ELF-1 (cell line): ENCODE results near the gene TSKU.
A peak's percentile ranks its signal among the peaks of the same experiment; 100 is the strongest.

Source experiments
- DNase-seq: peaks from one replicate; pipeline ENCODE4 v3.0.0-alpha.2; 2016; ENCODE audit warnings: low read depth, low spot score

The TSKU gene

DNA sequence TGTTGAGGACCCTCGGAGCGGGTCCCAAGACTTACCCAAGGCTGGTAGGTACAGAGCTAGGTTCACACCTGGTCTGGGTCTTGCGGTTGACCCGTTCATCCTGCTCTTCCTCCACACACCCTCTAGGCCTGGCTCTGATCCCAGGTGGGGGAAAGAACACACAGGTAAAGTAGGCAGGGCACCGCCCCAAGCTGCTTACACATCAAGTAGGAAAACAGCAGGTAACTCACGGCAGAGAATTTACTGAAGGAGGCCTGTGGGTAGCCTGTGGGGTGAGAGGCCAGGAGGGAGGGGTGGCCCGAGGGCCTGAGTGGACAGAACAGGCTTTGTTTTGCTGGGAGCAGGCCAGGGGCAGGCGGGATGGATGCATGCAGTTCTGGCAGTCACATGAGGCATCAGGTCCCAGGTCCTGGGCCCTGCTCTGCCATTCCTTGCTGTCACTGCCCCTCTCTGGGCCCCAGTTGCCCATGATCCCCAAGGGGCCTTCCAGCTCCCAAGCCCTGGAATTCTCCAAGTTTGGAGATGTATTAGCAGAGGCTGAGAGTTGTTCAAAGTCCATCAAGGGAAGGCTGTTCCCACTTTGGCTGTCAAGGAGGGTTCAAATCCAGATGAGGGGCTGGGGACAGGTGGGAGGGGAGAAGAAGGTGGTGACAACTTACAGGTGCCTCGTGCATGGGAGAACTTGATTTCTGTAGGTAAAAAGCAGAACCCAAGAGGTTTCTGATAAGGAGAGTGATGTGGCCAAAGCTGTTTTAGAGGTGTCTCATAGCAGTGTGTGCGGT lies 5.7 kb downstream of the TSKU start:
- peak; percentile 73 for DNase-seq

DNA sequence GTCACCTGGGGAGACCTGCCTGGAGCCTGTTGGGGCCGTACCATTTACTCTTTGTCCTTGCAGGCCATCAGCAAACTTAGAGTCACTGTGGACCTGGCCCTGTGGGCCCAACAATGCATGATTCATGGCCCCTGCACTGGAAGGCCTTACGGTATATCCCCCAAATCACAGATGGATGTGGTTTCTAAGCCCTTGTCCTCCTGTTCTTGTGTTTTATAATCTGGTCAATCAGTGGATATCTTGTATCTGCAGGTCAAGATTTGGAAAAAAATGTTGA lies 6.2 kb downstream of the TSKU start:
- DNase-seq, result no peak

DNA sequence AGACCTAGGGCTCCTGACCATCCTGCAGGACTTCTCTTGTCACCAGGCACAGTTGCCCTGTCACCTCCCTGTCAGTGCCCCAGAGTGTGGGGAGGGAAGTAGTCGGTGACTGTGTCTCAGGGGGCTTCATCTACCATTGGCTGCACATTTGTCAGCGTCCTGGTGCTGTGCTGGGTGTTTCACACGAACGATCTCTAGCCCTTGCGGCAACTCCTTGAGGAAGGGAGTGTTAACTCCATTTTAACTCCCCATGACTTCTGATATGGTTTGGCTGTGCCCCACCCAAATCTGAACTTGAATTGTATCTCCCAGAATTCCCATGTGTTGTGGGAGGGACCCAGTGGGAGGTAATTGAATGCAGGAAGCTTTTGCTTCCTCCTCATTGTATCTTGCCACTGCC lies 7.1 kb downstream of the TSKU start:
- DNase-seq, result no peak

DNA sequence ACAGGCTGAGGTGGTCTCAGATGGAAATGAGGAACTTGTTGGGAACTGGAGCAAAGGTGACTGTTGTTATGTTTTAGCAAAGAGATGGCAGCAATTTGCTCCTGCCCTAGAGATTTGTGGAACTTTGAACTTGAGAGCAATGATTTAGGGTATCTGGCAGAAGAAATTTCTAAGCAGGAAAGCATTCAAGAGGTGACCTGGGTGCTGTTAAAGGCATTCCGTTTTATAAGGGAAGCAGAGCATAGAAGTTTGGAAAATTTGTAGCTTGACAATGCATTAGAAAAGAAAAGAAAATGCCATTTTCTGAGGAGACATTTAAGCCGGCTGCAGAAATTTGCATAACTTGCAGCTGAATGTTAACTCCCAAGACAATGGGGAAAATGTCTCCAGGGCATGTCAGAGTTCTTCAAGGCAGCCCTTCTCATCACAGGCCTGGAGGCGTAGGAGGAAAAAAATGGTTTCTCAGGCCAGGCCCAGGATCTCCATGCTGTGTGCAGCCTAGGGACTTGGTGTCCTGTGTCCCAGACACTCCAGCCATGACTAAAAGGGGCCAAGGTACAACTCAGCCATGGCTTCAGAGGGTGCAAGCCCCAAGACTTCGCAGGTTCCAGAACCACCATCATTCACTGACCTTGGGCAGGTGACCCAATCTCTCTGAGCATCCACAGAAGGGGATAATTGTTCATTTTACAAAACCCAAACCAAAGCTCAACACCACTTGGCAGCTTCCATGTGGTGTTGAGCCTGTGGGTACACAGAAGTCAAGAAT lies 8.0 kb downstream of the TSKU start:
- peak; percentile 35 for DNase-seq

DNA sequence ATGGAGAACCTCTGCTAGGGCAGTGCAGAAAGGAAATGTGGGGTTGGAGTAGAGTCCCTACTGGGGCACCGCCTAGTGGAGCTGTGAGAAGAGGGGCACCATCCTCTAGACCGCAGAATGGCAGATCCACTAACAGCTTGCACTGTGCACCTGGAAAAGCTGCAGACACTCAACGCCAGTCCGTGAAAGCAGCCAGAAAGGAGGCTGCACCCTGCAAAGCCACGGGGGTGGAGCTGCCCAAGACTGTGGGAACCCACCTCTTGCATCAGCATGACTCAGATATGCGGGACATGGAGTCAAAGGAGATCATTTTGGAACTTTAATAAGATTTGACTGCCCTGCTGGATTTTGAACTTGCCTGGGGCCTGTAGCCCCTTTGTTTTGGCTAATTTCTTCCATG lies 8.7 kb downstream of the TSKU start:
- DNase-seq, result no peak

DNA sequence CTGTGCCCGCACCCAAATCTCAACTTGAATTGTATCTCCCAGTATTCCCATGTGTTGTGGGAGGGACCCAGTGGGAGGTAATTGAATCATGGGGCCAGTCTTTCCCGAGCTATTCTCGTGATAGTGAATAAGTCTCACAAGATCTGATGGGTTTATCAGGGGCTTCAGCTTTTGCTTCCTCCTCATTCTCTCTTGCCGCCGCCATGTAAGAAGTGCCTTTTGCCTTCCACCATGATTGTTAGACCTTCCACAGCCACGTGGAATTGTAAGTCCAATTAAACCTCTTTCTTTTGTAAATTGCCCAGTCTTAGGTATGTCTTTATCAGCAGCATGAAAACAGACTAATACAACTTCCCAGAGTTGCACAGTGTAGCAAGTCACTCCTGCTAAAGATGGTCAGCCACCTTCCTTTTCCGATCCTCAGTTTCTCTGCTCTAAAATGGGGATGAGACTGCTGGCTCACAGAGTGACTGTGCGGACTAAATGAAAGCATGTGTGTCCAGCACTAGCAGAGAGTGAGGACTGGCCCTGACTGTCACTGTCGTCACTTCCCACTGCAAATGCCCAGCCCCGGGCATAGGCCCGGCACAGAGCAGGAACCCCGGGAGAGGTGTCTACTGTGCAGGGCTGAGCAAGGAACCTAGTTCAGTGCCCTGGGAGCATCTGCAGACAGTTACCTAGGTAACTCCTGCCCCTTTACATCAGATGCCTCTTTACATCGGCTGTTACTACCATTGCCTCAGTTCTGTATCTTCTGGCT lies 9.5 kb downstream of the TSKU start:
- DNase-seq, result no peak

DNA sequence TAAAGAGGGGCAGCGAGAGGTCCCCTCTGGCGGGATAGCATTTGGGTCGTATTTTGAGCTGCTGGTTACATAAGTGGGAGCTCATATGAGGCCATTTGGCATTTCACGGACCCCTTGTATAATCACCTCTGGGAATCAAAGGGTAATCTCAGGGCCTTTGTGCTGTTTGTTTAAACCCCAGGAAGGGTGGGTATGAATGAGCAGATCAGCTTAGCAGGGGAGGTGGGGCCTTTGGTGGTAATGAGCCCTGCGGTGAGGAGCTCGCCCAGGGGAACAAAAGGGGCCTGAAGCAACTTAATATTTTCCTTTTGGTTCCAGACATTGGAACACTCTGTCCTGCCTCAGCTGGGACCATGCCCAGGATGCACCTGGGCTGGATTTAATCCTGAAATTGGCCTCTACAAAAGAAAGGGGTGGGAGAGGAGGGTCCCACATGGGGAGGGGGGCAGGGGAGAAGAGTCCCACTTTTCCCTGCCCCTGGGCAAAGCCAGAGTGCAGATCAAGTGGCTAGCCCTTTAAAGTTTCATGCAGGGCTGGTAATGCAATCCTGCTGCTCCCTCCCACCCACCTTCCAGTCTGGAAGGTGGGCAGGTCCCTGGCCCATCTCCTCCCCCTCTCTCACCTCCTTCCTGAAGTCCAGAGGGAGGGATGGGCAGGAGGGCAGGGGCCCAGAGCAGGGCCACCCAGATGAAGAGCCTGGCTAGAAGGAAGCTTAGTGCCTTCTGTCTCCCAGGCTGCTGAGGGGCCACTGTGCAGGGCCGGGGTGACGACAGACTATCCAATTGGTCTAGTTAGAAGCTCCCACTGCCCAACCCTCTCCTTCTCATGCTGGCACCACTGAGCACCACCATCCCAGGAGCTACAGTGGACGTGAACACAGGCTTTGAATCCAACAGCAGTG lies 10.5 kb downstream of the TSKU start:
- DNase-seq, result no peak

DNA sequence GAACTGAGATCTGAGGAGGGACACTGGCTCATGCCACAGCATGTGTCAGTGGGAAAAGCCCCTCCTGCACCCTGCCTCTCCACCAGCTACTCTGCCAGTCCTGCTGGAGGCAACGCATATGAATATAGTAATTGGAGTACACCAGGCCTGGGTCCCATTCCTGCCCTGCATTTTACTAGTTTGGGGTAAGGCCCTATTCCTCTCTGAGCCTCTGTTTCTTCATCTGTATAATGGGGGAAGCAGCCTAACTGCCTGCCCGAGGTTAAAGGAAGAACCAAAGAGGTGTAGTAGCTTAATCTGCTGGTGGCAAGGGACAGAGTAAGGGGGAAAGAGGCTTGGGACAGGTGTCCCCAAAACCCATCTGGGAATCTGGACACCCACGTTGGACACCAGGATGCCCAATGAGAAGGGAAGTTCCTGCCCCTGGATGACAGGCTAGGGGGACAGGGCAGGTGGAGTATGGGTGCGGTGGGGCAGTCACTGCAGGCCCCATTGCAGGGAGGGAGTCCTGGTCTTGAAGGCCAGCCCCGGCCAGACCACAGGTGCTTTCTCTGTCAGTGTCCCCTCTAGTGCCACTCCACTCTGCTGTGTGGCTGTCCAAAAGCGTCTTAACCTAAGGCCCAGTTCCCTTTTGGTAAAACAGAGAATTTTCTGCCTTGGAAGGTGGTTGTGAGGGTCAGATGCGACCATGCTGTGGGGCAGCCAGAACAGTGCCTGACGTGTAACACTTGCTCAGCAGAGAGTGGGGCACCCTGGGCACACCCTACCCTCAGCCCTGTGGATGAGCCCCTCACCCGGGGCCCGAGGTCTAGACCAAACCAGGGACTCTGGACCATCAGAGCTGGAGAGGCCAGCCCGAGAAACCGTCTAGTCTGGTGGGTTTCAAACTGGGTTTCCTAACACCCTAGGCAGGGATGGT lies 11.5 kb downstream of the TSKU start:
- no peak for DNase-seq

DNA sequence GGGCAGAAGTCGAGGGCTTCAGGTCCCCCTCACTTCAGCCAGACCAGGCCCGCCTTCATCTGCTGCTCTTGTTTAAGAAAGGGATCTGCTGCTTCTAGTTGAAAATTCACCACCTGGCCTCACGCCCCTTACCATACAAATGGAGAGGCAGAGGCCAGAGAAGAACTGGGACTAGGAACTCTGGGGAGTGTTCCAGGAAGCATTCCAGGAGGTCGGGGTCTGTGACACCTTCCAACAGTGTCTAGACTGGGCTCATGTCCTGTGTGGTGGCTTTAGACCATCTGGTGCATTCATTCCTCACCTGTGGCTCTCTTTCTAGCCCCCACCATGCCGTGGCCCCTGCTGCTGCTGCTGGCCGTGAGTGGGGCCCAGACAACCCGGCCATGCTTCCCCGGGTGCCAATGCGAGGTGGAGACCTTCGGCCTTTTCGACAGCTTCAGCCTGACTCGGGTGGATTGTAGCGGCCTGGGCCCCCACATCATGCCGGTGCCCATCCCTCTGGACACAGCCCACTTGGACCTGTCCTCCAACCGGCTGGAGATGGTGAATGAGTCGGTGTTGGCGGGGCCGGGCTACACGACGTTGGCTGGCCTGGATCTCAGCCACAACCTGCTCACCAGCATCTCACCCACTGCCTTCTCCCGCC lies 12.3 kb downstream of the TSKU start:
- no peak for DNase-seq

DNA sequence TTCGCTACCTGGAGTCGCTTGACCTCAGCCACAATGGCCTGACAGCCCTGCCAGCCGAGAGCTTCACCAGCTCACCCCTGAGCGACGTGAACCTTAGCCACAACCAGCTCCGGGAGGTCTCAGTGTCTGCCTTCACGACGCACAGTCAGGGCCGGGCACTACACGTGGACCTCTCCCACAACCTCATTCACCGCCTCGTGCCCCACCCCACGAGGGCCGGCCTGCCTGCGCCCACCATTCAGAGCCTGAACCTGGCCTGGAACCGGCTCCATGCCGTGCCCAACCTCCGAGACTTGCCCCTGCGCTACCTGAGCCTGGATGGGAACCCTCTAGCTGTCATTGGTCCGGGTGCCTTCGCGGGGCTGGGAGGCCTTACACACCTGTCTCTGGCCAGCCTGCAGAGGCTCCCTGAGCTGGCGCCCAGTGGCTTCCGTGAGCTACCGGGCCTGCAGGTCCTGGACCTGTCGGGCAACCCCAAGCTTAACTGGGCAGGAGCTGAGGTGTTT lies 12.8 kb downstream of the TSKU start:
- no peak for DNase-seq

DNA sequence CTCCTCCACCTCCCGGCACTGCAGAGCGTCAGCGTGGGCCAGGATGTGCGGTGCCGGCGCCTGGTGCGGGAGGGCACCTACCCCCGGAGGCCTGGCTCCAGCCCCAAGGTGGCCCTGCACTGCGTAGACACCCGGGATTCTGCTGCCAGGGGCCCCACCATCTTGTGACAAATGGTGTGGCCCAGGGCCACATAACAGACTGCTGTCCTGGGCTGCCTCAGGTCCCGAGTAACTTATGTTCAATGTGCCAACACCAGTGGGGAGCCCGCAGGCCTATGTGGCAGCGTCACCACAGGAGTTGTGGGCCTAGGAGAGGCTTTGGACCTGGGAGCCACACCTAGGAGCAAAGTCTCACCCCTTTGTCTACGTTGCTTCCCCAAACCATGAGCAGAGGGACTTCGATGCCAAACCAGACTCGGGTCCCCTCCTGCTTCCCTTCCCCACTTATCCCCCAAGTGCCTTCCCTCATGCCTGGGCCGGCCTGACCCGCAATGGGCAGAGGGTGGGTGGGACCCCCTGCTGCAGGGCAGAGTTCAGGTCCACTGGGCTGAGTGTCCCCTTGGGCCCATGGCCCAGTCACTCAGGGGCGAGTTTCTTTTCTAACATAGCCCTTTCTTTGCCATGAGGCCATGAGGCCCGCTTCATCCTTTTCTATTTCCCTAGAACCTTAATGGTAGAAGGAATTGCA lies 13.5 kb downstream of the TSKU start:
- DNase-seq, result no peak

DNA sequence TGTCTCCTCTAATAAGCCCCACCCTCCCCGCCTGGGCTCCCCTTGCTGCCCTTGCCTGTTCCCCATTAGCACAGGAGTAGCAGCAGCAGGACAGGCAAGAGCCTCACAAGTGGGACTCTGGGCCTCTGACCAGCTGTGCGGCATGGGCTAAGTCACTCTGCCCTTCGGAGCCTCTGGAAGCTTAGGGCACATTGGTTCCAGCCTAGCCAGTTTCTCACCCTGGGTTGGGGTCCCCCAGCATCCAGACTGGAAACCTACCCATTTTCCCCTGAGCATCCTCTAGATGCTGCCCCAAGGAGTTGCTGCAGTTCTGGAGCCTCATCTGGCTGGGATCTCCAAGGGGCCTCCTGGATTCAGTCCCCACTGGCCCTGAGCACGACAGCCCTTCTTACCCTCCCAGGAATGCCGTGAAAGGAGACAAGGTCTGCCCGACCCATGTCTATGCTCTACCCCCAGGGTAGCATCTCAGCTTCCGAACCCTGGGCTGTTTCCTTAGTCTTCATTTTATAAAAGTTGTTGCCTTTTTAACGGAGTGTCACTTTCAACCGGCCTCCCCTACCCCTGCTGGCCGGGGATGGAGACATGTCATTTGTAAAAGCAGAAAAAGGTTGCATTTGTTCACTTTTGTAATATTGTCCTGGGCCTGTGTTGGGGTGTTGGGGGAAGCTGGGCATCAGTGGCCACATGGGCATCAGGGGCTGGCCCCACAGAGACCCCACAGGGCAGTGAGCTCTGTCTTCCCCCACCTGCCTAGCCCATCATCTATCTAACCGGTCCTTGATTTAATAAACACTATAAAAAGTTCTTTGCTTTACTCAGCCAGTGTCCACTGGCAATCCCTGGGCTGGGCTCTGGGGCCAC lies 14.4 kb downstream of the TSKU start:
- DNase-seq, result no peak

DNA sequence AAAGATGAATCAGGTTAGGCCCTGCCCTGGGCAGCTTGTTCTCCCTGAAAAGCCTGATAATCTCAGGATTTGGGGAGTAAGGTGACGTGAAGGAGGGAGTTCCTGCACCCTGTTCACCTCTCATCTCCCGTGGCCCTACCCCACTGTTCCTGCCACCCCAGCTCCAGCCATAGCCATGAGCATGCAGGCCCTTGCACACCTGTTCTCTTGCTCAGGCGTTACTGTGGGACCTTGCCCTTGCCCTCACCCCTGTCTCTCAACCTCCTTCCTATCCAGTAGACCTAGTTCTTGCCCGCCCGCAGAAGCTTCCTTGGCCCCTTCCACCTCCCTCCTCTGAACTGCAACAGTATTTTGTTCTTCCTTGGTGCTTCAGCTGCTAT lies 15.0 kb downstream of the TSKU start:
- no peak for DNase-seq

DNA sequence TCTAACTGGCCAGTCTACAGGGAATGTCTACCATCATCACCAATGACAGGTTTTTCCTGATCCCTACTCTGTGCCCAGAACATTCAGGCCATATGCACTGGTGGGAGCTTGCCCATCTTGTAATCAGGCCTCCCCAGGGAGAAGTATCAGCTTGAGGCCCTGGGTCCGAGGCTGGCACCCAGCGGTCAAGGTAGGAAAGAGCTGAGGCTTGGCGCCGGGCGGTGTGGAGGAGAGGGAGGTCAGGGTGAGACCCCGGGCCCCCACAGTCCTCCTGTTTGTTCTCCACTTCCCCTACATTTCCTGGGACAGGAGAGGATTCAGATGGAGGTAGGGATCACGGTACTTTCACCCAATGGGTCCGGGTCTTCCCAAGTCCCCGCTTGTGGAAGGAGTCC lies 15.5 kb downstream of the TSKU start:
- no peak for DNase-seq

DNA sequence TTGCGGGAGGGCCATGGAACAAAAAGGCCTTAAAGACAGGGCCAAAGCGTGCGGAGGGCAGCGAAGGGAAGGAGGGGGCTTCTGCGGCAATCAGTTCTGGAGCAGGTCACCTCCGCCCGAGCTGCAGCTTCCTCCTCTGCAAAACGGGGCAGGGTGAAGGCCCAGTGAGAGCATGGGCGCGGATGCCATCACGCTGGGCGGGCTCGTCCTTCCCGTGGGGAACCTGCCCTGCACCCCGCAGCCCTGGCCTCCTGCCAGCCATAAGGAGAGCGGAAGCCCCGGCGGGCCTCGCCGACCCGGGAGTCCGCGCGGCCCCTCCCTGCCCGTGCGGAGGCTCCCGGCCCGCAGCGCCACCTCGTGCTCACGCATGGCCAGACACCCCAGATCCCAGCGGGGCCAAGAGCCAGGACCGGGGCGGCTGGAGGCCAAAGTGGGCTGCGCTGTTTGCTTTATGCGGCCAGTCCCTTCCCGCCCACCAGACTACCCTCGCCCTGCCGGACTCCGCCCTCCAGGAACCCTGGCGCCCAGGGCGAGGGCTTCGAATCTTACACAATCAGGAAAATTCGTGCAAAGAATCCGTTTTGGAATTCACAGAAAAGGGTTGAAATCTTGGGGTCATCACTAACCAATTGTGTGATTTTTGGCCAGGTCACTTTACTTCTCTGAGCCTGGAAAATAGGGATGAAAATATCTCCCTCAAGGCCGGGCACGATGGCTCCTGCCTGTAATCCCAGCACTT lies 16.1 kb downstream of the TSKU start:
- peak; percentile 94 for DNase-seq

DNA sequence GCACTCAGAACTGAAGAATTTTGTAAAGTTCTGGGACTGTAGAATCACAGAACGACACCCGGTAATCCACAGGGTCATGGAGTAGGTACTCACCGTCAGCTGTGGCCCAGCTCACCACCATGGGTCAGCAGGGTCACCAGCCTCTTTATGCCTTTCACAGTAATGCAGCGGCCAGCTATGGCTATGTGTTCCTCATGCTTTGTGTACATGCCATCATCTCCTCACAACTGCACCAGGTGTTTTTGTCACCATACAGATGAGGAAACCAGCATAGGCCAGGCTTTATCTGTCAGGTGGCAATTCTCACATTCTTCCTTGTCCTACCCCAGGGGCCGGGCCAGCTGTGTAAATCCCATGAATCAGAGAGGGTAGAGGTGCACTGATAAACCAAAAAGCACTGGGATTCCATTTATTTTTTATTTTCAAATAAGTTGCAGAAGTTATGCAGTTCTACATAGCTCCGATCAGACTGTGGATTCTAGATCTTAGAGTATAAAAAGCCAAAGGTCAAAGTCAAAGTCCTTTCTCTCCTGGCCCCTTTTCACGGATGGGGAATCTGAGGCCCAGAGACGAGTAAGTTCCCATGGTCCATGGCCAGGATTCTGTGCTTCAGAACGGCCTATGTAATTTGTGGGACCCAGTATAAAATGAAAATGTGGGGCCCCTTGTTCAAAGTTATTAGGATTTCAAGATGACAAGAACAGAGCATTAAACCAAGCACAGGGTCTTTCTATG lies 17.5 kb downstream of the TSKU start:
- DNase-seq, result no peak

DNA sequence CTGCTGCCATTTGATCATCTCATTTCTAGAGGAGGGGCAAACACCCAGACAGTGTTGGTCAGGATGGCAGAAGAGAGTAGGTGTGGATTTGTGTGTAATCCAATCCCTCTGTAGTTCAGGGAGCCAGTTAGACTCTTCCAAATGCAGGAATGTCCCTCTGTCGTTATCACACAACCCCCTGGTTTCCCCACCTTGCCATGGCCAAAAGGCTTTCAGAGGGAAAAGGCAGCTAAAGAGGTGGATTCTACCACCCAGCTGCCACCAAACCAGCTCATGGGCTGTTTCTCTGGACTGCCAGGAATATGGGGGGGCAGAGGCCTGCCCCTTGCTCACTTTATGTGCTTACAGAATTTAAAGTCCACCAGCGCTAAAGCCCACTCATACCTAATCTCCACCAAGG lies 18.1 kb downstream of the TSKU start:
- DNase-seq, result peak; percentile 39
